ENCODE data around the gene FBXW8.

GRCh38 chr12:116933512-116934246, 22.9 kb downstream of the FBXW8 start:
- TF ChIP-seq CTCF (IDR thresholded peaks at IDR 0.05), result no peak
- no peak for TF ChIP-seq POLR2A (IDR thresholded peaks at IDR 0.05)
